Mucosa of stomach (tissue), 1 donor: ENCODE data around the gene ELP2.
"Not testable (repeated sequence)": the region's sequence is repeated elsewhere in the genome, so short reads cannot be mapped to it uniquely, and the experiment has no call there.

Experiments used
- H3K27me3 ChIP-seq: one replicate; pipeline ENCODE4 v1.7.0; 2013; ENCODE audit warnings: mild to moderate bottlenecking, low read length; ENCODE audit not compliant: control insufficient read depth, insufficient read depth
- H3K36me3 ChIP-seq: one replicate; pipeline ENCODE4 v1.7.0; 2013; ENCODE audit warnings: low read length; ENCODE audit not compliant: control insufficient read depth, insufficient read depth
- H3K4me1 ChIP-seq: one replicate; pipeline ENCODE4 v1.7.0; 2013; ENCODE audit warnings: mild to moderate bottlenecking, low read length; ENCODE audit not compliant: control insufficient read depth, insufficient read depth
- H3K4me3 ChIP-seq: one replicate; pipeline ENCODE4 v1.7.0; 2013; ENCODE audit warnings: low read length
- H3K9ac ChIP-seq: one replicate; pipeline ENCODE4 v1.7.0; 2013; ENCODE audit warnings: mild to moderate bottlenecking, low read length, moderate library complexity
- H3K9me3 ChIP-seq: one replicate; pipeline ENCODE4 v1.7.0; 2013; ENCODE audit warnings: mild to moderate bottlenecking, low read length, moderate library complexity; ENCODE audit not compliant: control insufficient read depth
- donor health status: Pancreatic carcinoma.

The ELP2 gene

DNA sequence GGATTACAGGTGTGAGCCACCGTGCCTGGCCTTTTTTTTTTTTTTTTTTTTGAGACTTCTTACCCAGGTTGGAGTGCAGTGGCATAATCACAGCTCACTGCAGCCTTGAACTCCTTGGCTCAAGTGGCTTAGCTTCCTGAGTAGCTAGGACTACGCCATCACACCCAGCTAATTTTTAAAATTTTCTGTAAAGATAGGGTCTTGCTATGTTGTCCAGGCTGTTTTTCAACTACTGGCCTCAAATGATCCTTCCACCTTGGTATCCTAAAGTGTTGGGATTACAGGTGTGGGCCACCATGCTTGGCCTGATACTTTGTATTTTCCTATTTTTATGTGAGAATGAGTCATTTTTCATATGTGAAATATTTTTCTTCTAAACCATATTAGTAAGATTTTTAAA, 13.7 kb downstream of the ELP2 start:
- no peaks in the 10 kb centered on the region for H3K36me3 ChIP-seq
- H3K9me3 ChIP-seq = no peaks in the 10 kb centered on the region
- H3K4me3 ChIP-seq = no peak overlapping the region
- no peak overlapping the region for H3K9ac ChIP-seq
- H3K4me1 ChIP-seq = no peaks in the 10 kb centered on the region
- no peaks in the 10 kb centered on the region for H3K27me3 ChIP-seq

DNA sequence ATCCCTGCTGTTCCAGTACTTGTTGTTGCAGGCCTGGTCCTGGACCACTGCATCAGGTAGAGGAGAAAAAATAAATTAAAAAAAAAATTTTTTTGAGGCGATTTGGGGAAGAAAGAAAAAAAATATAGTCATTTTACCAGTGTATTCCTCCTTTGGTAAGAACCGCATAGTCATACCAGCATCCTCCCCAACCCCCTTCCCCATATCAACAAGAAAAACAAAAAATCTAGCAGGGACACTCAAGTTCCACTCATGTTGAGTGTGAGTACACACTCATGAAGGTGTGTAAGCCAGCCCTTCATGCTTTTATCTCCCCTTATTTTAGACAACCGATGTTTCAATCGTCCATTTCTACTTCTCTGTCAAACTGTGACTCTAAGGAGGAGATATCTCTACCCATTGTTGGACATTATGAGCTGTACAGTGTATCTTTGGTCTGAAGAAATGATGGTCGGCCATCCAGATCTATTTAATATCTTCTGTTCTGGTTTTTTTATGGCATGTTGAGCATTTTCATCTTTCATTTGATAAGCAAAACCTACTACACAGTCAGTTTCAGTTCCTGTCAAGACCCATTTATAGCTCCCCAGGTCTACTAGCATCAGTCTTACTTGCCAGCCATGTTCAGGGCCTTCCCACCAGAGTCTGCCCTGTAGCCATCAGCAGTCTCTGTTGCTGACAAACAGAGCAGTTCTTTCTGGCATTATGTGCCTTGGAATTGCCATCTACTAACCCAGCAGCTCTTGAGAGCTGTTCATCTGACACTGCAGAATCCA, 20.0 kb downstream of the ELP2 start:
- Histone ChIP-seq H3K9ac (no peak overlapping the region), H3K4me1 (no peaks in the 10 kb centered on the region), H3K4me3 (no peak overlapping the region), H3K36me3 (peaks cover 5% of the 10 kb centered on the region), H3K9me3 (no peaks in the 10 kb centered on the region), H3K27me3 (no peaks in the 10 kb centered on the region)

DNA sequence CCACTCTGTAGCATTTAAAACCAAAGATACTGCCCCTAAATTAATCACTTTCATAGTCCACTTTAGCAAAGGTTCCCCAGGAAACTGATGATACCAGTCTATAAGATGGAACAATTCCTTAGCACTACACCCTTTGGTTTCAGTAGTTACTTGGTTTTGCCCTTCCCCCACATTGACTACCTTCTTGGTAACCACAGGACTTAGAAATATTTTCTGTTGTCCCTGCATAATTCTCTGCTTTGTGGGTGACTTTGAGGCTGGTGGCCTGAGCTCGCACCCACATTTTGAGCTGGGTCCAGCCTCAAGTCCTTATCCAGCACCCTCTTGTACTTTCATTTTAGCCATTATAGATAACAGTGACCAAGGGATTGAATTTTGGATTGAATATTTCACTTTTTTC, 23.1 kb downstream of the ELP2 start:
- Histone ChIP-seq H3K9ac (no peak overlapping the region), H3K36me3 (peaks cover 5% of the 10 kb centered on the region), H3K4me1 (no peaks in the 10 kb centered on the region), H3K27me3 (no peaks in the 10 kb centered on the region), H3K4me3 (no peak overlapping the region), H3K9me3 (no peaks in the 10 kb centered on the region)

DNA sequence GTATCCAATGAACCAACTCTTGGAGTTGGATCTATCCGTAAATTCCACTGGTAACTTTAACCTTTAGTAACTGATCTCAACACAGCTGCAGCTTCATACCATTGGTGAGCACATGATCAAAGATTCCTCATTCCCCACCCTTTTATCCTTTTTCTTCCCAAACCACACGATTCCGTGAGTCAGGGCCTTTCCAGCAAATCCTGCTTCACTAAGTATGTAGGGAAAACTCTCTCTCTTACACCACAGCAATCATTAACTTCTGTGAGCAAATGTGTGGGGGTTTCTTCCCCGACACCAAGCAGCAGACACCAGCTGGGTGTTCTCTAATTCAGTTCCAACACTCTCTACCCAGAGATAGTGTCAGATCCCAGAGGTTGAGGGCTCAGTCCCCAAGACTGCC, 23.5 kb downstream of the ELP2 start:
- no peaks in the 10 kb centered on the region for H3K9me3 ChIP-seq
- no peak overlapping the region for H3K4me3 ChIP-seq
- no peaks in the 10 kb centered on the region for H3K27me3 ChIP-seq
- no peak overlapping the region for H3K9ac ChIP-seq
- peaks cover 5% of the 10 kb centered on the region for H3K36me3 ChIP-seq
- H3K4me1 ChIP-seq = no peaks in the 10 kb centered on the region

DNA sequence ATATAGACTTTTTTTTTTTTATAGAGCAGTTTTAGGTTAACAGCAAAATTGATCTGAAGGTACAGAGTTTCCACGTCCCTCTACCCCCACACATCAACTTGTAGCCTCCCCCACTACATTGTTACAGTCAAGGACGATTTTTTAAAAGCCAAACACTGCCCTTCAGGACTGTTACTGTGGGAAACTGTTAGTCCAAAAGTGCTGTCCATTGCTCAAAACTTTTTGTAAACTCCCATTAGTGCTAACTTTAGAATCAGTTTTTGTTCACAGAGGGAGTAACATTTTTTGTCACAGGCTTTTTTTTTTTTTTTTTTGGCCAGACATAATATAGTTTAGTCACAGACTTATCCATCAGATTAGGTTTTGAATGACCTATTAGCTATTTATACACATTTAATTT, 24.1 kb downstream of the ELP2 start:
- H3K27me3 ChIP-seq = no peaks in the 10 kb centered on the region
- H3K4me1 ChIP-seq = no peaks in the 10 kb centered on the region
- no peak overlapping the region for H3K4me3 ChIP-seq
- no peaks in the 10 kb centered on the region for H3K9me3 ChIP-seq
- H3K36me3 ChIP-seq = peaks cover 5% of the 10 kb centered on the region
- H3K9ac ChIP-seq = no peak overlapping the region

DNA sequence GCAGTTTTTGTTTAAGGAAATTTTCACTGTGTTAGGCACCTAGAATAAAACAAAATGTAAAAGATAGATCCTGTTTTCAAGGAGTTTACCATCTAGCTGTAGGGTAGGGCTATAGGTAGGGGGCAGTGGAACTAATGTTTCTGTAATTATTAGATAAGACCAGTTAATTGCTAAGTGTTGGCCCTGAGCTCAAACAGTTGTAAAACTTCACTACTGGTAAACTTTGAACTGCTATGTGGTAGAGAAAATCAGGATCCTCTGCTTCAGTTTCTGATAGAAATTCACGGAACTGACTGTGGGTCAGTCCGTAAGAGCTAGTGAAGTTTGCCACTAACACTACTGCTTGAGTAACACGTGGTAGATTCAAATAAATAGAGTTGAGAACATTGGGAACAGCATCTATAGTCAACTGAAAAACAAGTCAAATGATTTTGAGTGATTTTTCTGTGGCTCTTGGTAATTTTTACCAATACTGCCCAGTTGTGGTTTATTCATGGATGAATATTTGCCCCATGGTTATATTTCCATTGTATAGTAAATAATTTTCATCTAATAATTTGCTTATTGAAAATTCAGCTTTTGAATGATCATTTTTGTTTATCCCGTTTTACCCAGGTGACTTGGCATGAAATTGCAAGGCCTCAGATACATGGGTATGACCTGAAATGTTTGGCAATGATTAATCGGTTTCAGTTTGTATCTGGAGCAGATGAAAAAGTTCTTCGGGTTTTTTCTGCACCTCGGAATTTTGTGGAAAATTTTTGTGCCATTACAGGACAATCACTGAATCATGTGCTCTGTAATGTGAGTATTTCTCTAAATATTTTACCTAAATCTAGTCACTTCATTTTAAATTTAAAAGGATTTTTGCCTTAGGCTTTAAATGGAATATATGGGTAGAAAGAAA, 26.4 kb downstream of the ELP2 start:
- no peak overlapping the region for H3K4me3 ChIP-seq
- no peak overlapping the region for H3K9ac ChIP-seq
- no peaks in the 10 kb centered on the region for H3K4me1 ChIP-seq
- peaks cover 3% of the 10 kb centered on the region for H3K36me3 ChIP-seq
- H3K27me3 ChIP-seq = no peaks in the 10 kb centered on the region
- no peaks in the 10 kb centered on the region for H3K9me3 ChIP-seq

DNA sequence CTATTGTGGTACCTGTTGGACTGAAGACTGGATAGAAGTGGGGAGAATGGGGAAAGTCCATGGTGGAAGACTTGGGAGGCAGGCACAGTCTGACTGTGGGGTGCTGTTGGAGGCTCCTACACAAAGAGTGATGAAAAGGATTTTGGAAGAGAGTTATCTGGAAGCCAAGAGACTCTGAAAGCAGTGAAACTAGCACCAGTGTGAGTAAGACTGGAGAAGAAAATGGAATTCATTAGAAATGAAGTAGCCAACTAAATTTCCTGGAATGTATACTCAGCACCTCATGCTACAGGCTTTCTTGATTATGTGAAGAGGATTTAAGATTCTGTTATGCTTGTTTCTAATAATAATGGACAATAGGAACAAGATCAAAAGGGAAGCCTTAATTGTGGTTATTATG, 27.7 kb downstream of the ELP2 start:
- peaks cover 3% of the 10 kb centered on the region for H3K36me3 ChIP-seq
- no peaks in the 10 kb centered on the region for H3K4me1 ChIP-seq
- no peak overlapping the region for H3K4me3 ChIP-seq
- no peaks in the 10 kb centered on the region for H3K27me3 ChIP-seq
- no peaks in the 10 kb centered on the region for H3K9me3 ChIP-seq
- no peak overlapping the region for H3K9ac ChIP-seq

DNA sequence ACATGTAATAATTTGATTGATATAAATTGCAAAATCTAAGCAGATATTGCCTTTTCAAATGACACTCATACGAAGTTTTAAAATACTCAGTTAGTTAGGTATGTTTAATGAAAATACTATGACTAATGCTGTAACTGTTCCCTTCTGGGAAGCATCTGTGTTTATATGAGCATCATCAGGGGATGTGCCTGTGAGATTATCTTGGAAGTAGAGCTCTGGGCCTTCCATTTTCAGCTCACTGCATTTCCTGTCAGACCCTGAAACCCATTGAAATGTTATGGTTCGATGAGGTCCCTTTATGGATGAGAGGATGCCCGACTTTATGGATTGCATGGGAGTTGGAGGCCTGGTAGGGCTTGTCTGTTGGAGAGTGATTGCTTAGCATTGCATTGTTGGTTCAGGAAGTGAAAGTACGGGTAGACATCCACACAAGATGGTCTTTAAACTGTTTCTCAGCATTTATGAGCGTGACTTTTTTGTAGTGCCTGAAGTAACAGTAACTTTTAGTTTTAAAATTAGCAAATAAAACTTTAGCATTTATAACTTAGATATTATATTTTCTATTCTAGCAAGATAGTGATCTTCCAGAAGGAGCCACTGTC, 28.7 kb downstream of the ELP2 start:
- Histone ChIP-seq H3K4me1 (no peaks in the 10 kb centered on the region), H3K4me3 (no peak overlapping the region), H3K9me3 (no peaks in the 10 kb centered on the region), H3K9ac (no peak overlapping the region), H3K27me3 (no peaks in the 10 kb centered on the region), H3K36me3 (peaks cover 3% of the 10 kb centered on the region)

DNA sequence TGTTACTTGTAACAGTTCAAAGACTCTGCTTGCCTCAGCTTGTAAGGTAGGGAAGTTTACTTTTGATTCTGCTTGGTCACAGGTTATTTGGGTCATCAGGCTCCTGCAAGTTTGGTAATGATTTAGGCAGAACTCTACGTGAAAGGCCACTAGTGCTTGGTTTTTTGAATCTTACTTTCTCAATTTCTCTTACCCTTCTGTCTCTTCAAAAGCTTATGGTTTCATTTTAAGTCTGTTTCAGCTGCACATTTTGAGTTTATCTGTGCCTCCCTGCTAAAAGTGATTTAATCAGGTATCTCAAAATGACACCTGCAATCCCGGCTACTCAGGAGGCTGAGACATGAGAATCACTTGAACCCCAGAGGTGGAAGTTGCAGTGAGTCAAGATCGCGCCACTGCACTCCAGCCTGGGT, 31.3 kb downstream of the ELP2 start:
- Histone ChIP-seq H3K4me3 (no peak overlapping the region), H3K9ac (no peak overlapping the region), H3K36me3 (peaks cover 3% of the 10 kb centered on the region), H3K27me3 (no peaks in the 10 kb centered on the region), H3K9me3 (no peaks in the 10 kb centered on the region), H3K4me1 (no peaks in the 10 kb centered on the region)

DNA sequence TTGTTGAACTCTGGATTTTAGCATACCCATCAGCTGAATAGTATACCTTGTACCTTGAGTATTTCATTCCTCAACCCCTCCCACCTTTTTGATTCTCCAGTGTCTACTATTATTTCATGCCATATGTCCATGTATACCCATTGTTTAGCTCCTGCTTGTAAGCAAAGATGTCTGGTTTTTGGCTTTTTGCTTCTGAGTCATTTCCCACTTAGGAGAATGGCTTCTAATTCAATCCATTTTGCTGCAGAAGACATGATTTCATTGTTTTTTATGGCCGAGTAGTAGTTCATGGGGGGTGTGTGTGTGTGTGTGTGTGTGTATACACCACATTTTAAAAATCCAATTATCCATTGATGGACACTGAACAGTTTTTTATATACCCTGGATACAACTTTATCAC, 33.3 kb downstream of the ELP2 start:
- no peaks in the 10 kb centered on the region for H3K4me1 ChIP-seq
- H3K4me3 ChIP-seq = no peak overlapping the region
- no peaks in the 10 kb centered on the region for H3K27me3 ChIP-seq
- no peak overlapping the region for H3K9ac ChIP-seq
- H3K9me3 ChIP-seq = no peaks in the 10 kb centered on the region
- peaks cover 3% of the 10 kb centered on the region for H3K36me3 ChIP-seq

DNA sequence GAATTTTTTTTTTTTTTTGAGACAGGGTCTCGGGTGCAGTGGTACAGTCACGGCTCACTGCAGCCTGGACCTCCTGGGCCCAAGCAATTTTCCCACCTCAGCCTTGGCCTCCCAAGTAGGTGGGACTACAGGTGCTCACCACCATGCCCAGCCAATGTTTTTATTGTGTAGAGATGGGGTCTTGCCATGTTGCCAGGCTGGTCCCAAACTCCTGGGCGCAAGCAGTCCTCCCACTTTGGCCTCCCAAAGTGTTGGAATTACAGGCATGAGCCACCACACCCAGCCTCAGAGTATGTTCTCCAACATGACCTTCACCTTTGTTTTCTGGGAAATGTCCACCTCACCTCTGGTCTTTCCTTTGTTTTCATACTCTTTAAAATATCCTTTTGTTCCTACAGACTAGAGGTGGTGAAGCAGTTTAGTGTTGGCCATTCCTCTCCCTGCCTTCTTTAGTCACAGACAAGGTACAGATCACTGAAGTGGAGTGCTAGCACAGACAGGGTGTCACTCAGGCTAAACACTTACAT, 38.1 kb downstream of the ELP2 start:
- H3K9me3 ChIP-seq = no peaks in the 10 kb centered on the region
- H3K4me3 ChIP-seq = no peak overlapping the region
- no peak overlapping the region for H3K9ac ChIP-seq
- no peaks in the 10 kb centered on the region for H3K4me1 ChIP-seq
- no peaks in the 10 kb centered on the region for H3K36me3 ChIP-seq
- no peaks in the 10 kb centered on the region for H3K27me3 ChIP-seq

DNA sequence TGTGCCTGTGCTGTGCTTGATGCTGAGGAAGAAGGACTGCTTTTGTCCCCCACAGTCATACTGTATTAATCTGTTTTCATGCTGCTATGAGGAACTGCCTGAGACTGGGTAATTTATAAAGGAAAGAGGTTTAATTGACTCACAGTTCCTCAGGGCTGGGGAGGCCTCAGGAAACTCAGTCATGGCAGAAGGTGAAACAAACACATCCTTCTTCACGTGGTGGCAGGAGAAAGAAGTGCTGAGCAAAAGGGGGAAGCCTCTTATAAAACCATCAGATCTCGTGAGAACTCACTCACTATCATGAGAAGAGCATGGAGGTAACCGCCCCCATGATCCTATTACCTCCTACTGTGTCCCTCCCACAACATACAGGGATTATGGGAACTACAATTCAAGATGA, 38.6 kb downstream of the ELP2 start:
- not testable (repeated sequence) for H3K9me3 ChIP-seq, H3K9ac ChIP-seq, H3K36me3 ChIP-seq, H3K27me3 ChIP-seq, H3K4me3 ChIP-seq, H3K4me1 ChIP-seq
